ENCODE measurements around the gene HOXD11.

DNA sequence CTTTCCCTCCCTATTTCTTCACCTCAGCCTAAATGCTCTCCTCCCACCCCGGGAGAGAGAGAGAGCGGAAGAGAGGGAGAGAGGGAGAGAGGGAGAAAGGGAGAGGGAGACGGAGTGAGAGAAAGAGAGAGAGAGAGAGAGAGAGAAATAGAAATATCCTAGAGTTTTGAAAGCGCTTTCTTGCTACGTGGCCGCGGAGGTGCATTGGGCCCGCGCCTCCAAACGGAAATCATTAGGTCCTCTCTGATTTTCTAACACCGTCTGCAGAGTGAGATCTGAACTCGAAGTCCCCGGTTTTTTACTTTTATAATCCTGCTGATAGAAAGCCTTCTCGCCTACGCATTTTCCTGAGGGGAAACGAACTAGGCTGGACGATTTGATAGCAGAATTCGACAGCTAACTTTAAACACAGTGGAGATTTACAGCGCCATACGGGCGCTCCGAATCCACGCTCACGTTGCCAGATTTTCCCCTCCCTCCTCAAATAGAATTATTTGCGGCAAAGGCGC lies 22.4 kb upstream of the HOXD11 start:
- TF ChIP-seq, protein P1, sequence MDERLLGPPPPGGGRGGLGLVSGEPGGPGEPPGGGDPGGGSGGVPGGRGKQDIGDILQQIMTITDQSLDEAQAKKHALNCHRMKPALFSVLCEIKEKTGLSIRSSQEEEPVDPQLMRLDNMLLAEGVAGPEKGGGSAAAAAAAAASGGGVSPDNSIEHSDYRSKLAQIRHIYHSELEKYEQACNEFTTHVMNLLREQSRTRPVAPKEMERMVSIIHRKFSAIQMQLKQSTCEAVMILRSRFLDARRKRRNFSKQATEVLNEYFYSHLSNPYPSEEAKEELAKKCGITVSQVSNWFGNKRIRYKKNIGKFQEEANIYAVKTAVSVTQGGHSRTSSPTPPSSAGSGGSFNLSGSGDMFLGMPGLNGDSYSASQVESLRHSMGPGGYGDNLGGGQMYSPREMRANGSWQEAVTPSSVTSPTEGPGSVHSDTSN (CRISPR knock-in tag; IDR thresholded peaks at IDR 0.05), result no peak
- TF ChIP-seq, protein P2, sequence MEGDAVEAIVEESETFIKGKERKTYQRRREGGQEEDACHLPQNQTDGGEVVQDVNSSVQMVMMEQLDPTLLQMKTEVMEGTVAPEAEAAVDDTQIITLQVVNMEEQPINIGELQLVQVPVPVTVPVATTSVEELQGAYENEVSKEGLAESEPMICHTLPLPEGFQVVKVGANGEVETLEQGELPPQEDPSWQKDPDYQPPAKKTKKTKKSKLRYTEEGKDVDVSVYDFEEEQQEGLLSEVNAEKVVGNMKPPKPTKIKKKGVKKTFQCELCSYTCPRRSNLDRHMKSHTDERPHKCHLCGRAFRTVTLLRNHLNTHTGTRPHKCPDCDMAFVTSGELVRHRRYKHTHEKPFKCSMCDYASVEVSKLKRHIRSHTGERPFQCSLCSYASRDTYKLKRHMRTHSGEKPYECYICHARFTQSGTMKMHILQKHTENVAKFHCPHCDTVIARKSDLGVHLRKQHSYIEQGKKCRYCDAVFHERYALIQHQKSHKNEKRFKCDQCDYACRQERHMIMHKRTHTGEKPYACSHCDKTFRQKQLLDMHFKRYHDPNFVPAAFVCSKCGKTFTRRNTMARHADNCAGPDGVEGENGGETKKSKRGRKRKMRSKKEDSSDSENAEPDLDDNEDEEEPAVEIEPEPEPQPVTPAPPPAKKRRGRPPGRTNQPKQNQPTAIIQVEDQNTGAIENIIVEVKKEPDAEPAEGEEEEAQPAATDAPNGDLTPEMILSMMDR (CRISPR knock-in tag; IDR thresholded peaks at IDR 0.05), result no peak
- no peak for TF ChIP-seq BHLHE40 (IDR thresholded peaks at IDR 0.05; ENCODE audit: low read length)
- no peak for TF ChIP-seq SNAPC2 (CRISPR knock-in tag; IDR thresholded peaks at IDR 0.05)
